Ramos (cell line): Measurements from ENCODE around the gene LRRC43.

Source experiments
- in situ Hi-C: fragments of 300-500 bp; cut with MboI; formaldehyde crosslinking; loops from one replicate; pipeline ENCODE4 v1.14.3; 2022; ENCODE audit warnings: low sequenced_read_pairs; ENCODE audit not compliant: unreplicated experiment

LRRC43 gene, protein sequence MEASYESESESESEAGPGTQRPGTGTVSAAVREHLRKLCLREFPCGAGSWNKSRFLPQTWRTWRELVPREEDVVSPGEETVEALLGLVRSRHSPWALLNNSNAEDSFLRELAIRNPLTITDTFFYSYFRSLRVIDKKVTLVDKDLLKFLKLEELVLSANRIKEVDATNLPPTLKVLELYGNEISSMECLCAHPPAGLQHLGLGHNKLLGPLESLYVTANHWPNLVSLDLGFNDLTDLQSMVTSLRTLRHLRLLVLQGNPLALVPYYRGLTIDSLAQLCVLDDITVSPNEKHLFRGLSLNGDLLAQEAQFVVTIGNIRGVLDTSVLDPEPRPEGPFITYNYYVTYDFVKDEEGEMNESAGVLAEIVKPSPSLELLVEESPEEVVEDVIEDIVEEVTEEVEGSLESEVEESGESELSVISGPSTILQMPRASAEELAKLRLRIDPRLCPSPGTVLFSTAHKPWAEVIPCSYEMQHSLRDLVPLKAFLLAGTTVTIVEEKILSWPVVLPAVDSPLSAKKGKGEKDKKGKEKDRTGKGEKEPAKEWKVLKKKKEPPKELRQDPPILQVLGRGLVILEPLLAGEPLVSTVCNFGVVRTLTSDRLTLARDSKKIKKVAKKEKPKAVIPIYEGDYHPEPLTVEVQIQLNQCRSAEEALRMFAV

DNA sequence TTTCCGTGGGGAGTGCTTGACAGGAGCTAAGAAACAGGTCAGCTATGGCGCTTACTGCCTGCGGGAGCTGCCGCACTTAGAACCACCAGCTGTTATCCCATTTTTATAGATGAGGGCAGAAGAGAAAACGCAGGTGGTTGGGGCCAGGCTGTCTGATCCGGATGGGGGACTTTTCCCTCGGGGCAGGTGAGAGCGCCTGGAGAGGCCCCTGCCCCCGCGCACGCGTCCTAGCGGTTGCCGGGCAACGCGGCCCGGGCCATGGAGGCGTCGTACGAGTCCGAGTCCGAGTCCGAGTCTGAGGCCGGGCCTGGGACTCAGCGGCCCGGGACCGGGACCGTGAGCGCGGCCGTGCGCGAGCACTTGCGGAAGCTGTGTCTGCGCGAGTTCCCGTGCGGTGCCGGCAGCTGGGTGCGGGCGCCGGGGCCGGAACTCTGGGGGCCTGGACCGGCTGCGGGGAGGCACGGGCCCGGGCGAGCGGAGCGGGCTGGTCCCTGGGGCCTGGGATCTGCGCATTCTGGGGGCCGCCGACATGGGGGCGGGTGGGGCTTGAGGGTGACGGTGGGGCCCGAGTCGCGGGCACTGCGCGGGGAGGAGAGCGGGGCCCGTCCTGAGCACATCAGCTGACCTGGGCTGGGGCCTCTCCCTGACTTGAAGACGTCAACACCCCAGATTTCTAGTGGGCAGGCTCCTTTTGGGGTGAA lies at the start of gene LRRC43:
Gene LRRC43, plus strand, starts transcription at position 237 of the 701 bp plus-strand sequence. Its CDS starts 22 bp downstream, at position 259.
- in situ Hi-C loops, result no loop called here

DNA sequence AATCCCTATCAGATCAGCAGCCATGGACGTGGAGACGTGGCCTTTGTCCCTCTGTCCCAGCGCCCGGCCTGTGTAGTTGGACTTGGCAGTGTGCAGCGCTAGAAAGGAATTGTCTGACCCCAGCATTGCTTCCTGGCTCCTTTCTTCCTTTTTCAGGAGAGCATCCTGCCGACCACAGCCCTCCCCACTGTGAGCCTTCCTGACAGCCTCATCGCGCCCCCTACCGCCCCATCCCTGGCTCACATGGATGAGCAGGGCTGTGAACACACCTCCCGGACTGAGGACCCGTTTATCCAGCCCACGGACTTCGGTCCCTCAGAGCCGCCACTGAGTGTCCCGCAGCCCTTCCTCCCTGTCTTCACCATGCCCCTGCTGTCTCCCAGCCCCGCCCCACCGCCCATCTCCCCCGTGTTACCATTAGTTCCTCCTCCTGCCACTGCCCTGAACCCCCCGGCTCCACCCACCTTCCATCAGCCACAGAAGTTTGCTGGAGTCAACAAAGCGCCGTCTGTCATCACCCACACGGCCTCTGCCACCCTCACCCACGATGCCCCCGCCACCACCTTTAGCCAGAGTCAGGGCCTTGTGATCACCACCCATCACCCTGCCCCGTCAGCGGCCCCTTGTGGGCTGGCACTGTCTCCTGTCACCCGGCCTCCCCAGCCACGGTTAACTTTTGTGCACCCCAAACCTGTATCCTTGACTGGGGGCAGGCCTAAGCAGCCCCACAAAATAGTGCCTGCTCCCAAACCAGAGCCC lies 49.6 kb upstream of the LRRC43 start:
- in situ Hi-C loops, result no loop called here

DNA sequence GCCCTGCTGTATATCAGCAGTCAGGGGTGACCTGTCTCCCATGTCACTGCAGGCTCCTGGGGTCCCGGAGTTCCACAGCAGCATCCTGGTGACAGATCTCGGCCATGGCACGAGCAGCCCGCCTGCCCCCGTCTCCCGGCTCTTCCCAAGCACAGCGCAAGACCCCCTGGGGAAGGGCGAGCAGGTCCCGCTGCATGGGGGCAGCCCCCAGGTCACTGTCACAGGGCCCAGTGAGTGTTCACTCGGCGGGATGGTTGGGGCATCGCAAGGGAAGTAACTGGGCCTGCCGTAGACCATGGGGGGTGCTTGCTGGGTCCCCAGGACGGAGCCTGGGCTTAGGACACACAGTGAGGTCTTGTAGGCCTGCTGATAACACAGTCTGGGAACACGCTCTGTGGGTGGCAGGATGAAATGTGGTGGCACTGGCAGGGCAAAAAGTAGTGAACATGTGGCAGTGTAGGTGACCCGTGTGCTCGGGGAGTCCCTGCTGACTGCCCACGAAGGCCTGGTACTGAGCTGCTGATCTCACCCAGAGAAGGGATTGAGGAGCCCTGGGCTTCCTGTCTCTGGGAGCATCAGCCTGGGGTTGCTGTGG lies 47.4 kb upstream of the LRRC43 start:
- in situ Hi-C loops, result no loop called here

DNA sequence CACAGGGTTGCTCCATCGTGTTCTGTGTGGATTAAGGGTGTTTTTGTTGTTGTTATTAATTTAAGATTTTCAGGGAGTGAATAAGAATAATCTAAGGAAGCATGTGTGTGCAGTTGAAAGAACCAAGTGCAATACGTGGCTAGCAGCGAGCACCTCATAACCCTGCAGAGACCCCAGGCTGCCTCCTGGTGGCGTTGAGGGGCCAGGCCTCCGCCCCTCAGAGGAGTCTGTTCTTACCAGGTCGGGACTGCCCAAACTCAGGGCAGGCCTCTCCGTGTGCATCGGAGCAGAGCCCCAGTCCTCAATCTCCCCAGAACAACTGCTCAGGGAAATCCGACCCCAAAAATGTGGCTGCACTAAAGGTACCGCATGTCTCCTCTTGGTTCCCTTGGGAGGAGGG lies 45.7 kb upstream of the LRRC43 start:
- in situ Hi-C loops, result no loop called here

DNA sequence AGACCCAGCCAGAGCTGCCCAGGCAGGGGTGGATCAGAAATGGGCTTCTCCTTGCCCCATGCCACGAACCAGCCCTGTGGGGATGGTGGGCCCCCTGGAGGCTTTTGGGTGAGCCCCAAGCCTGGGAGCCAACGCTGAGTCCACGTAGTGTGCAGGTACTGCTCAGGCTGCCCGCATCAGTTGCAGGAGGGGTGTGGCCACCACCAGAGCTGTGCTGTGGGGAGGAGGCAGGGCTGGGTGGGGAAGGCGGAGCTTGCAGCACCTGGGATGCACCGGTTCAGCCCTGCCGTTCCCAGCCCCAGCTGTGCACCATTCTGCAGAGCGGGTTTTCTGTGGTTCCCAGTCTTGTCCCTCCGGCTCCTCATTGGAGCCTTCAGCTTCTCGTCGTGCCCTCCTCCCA lies 45.2 kb upstream of the LRRC43 start:
- in situ Hi-C loops, result no loop called here

DNA sequence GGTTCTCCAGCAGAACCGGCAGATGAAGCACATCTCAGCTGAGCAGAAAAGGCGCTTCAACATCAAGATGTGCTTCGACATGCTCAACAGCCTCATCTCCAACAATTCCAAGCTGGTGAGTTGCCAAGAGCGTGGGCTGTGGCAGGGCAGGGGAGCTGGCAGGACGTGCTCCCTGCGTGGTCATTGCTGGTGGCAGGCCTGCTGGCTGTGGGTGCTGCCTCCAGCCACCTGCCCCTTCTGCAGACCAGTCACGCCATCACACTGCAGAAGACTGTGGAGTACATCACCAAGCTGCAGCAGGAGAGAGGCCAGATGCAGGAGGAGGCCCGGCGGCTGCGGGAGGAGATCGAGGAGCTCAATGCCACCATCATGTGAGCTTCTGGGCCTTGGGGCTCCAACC lies 44.7 kb upstream of the LRRC43 start:
- in situ Hi-C loops, result no loop called here

DNA sequence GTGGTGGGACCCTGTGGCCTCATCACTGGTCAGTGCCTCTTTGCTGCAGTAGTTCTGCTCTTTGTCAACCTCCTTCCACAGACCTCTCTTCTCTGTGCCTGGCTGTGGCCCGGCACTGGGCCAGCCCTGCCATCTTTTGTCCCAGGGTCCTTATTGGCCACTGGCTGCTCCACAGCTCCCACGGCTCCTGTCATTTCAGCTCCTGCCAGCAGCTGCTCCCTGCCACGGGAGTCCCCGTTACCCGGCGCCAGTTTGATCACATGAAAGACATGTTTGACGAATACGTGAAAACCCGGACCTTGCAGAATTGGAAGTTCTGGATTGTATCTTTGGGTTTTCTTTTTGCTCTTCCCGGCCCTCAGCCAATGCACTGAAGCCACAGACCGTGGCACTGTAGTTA lies 44.3 kb upstream of the LRRC43 start:
- in situ Hi-C loops, result no loop called here

DNA sequence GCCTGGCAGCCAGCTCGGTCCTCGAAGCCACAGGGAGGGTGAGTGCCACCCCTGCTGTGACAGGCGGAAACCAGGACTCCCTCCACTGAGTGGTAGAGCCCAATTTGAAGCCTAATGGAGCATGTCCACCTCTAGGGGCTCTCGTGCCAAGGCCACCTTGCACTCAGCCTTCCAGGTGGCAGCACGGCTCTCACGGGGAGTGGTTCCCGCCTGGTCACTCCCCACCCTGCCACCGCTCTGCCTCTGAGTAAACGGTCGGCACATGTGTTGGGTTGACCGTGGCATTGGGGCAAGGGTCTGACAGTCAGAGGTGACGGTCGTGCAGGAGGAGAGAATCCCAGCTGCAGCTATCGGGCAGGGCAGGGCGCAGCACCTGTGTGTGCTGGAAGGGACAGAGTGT lies 43.7 kb upstream of the LRRC43 start:
- in situ Hi-C loops, result no loop called here

DNA sequence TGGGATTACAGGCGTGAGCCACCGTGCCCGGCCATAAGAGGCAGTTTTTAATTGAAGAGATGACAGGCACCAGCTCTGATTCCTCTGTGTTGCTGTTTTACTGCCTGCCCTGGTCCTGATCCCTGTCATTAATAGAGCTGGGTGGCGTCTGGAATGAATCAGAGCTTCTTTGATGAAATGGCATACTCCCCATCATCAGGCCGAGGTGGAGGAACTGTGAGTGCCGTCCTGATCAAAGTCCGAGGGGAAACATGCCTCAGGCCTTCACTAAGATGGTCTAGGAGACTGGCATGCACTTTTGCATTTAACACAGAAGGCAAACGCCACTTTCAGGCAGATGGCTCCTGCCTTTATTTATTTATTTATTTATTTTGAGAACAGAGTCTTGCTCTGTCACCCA lies 43.0 kb upstream of the LRRC43 start:
- in situ Hi-C loops, result no loop called here

DNA sequence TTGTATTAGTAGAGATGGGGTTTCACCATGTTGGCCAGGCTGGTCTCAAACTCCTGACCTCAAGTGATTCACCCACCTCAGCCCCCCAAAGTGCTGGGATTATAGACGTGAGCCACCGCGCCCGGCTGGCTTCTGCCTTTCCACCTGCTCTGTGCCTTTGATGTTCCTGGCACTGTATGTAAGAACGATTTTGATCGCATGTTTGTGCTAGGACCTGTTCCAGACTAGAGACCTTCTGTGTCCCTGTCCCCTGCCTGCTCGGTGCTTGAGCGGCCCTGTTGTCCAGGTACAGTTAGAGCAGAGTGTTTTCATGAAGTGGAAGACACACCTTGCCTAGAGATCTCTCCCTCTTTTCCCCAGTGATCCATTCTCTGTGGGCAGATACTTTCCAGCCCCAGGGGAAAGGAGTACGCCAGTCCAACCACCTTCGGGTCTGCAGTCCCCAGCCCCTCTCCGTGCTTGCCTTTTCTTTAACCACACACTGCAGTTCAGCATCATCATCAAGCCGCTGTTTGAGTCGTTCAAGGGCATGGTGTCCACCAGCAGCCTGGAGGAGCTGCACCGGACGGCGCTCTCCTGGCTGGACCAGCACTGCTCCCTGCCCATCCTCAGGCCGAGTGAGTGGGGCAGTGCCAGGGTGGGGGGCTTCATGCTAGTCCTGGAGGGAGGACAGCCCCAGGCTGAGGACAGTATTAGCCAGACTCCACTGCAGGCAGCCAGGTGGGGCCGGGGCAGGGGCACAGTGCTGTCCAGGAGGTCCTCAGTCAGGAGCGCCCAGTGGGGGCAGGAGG lies 42.3 kb upstream of the LRRC43 start:
- in situ Hi-C loops, result no loop called here

DNA sequence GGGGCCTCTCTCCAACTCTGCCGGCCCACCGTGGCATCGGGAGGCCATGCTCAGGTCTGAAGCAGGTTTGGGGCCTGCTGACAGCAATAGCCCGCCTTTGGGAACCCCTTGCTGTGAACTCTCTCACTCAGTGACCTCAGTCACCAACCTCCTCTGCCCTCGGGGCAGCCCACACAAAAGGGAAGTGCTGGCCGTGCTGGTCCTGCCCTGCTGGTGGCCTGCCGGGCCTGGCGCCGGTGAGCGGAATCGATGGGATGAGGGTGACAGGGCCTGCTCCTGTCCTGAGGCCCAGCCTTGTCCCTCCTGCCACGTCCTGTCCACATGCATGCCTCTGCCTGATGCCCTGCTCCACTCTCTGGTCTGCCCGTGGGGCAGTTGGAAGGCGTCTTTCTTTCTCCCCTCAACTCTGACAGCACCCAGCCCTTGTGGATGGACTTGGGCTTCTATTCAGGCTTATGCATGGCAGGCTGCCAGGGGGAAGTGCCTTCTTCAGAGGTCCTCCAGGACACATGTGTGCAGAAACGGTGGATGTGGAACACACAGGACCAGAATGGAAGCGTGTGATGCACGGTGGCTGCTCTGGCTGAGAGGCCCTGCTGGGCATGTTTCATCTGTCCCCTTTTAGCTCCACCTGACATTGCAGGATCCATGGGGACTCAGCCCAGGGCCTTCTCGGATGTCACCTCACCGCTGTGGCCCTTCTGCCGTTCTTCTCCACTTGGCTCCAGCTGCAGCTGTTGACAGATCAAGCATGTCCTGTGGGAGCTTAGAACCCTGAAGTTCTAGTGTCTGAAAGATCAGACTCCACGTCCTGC lies 40.8 kb upstream of the LRRC43 start:
- in situ Hi-C loops, result no loop called here

DNA sequence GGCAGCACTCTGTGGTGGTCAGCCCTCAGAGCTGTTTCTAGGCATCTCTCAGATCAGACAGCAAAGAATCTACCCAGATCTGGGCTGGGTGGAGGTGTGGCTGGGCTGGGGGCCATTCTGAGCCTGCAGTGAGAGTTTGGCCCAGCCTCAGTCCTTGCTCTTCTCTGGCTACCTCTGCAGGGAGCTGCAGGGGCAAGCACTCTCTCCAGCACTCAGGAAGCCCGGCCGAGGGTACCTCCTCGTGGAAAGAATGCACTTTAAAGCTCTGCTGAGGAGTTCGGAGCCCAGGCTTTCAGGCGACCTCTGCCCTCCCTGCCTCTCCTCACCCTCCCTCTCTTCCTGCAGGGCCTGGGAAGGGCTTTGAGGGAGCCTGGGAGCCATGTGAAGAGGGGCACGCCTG lies 40.1 kb upstream of the LRRC43 start:
- in situ Hi-C loops, result no loop called here

DNA sequence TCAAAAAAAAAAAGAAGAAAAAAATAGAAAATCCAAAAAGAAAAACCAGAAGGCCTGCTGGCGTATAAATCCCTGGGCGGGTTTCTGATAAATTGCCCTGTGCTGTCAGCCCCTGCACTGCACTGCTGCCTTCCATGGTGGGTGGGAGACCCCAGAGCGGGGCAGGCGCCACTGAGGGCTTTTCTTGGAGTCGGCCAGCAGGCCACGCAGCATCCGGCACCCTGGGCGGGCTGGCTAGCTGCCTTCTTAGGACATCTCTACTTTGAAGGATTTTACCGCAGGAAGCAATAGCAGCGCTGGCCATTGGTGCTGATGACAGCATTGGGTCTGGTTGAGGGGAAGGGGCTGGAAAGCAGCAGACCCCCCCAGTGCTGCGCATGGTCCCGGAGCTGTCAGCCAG lies 38.0 kb upstream of the LRRC43 start:
- in situ Hi-C loops, result no loop called here

DNA sequence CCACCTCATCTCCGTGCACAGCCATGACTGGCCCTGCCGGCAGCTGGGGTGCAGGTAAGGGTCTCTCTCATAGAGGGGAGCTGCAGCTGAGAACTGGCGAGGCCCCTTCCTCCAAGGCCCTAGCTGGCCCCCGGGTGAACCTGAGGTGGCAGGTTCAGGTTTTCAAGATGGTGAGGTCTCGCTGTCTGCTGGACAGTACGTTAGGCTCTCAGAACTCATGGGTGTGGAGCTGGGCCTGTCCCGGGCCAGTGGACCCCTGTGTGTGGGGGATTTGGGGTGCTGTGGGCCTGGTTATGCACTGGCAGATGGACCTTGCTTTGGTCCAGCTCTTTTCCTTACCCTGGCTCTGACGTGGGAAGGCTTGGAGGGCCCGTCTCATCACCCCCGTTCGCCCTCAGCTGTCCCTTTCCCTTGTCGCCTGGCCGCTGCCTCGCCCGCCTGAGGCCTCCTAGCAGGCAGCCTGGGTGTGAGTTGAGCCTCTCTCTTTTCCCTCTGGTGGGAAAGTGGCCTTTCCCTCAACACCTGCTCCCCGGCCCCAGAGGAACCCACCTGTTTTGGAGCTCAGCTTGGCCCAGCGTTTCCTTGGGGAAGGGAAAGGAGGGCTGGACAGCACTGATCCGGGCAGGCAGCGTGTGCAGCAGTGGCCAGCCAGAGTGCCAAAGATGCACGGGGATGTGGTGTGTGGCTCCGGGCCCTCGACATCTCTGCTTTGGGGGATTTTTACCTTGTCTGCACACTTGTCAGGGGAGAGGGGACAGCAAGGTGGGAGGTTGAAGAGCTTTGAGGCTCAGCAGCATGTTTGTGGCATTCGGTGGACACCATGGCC lies 37.2 kb upstream of the LRRC43 start:
- in situ Hi-C loops, result no loop called here

DNA sequence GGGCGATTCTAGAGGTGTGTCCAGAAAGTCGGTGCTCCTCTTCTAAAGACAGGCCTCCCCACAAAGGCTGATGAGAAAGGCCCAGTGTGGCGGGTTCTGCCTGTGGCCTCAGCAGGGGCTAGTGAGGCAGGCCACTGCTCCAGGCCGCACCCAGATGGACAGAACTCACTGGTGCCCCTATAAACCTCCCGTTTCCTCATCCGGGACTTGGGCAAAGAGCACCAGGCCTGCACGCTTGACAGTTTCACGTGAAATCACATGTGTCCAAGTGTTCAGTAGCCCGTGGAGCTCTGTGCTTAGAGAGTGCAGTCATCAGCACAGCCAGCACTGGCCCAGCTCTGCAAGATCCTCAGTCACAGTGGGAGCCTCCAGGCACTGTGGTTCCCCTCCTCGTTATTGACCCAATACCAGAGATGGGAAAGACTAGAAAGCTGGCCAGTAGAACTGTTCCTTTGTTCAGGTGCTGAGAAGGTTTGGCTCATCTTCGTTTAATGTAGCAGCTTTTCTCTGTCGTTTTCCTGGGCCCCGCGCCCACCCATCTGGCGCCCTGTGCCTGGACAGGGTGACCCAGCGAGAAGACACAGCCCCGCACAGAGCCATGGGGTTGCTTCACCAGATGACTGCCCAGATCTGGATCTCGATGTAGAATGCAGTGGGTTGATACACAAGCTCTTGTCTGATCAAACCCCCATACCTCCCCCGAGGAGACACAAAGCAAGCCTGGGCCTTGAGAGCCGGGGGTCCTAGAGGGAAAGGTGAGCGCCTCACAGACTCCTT lies 35.2 kb upstream of the LRRC43 start:
- in situ Hi-C loops, result no loop called here

DNA sequence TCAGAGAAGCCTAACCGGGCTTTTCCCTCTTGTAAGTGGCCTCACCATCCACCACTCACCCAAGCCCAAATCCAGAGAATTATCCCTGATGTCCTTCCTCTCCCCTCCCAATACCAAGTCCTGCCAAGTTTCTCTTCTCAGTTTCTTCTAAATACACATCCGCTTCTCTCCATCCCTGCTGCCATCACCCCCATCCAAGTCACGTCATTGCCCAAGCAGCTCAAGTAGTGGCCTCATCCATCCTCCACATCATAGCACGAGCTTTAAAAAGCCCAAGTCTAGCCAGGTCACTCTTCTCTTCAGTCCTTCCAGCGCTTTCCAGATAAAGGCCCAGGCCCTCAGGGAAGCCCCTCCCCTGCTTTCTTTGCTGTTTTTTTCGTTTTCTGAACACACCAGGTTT lies 34.3 kb upstream of the LRRC43 start:
- in situ Hi-C loops, result no loop called here

DNA sequence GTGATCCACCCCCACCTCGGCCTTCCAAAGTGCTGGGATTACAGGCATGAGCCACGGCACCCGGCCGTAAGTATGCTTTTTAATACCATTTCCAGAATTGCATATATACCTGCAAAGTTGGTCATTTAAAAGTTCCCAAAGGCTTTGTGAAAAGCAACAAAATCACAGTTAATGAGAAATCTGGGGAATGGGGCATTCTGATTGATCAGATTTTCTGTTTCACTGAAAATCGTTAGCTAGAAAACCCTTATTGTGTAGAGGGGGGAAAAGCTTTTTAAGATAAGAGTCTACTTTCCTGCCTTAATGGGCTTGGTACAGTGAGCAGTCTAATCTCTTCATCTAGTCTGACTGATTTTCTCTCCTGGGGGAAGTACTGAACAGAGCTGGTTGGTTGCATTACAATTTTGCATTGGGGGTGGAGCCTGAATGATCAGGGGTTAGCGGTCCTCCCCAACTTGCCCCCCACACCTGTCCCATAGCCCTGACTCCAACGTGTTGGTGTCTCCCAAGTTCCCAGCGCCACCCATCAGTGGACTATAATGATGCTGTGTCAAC lies 32.7 kb upstream of the LRRC43 start:
- in situ Hi-C loops, result no loop called here
